Kidney (tissue), 14 donors: ENCODE measurements around the gene ACTA2. TPM values are rescaled to one million over a fixed set of nuclear protein-coding genes. Genes with fewer than 3 reads are reported as not detected.

Experiments used
- DNase-seq, 5 donors: peaks; one replicate each; pipeline ENCODE4 v3.0.0-alpha.2; 2013 to 2020
- FAIRE-seq: peaks from 2 replicates; lab custom pipeline; 2012; peaks lifted over from hg19 to GRCh38; lab: Jason Lieb, UNC
- H3K27ac ChIP-seq, 2 donors: one replicate each; pipeline ENCODE4 v1.7.0; 2013; ENCODE audit warnings: low read depth in 2 of 2, low read length in 2 of 2, inconsistent platforms in 1 of 2
- H3K27me3 ChIP-seq: one replicate; pipeline ENCODE4 v1.7.1; 2013; ENCODE audit warnings: low read length, inconsistent platforms; ENCODE audit not compliant: control insufficient read depth, insufficient read depth
- H3K36me3 ChIP-seq, 3 donors: one replicate each; pipeline versions ENCODE4 v1.7.0 to v1.7.1; 2013; ENCODE audit warnings: low read length in 3 of 3, control low read depth in 1 of 3, inconsistent platforms in 1 of 3; ENCODE audit not compliant: insufficient read depth in 3 of 3, control insufficient read depth in 2 of 3
- H3K4me1 ChIP-seq, 3 donors: one replicate each; pipeline versions ENCODE4 v1.7.0 to v1.7.1; 2013; ENCODE audit warnings: low read length in 3 of 3, inconsistent platforms in 1 of 3, low read depth in 1 of 3; ENCODE audit not compliant: control insufficient read depth in 2 of 3, insufficient read depth in 2 of 3
- H3K4me3 ChIP-seq, 3 donors: one replicate each; pipeline versions ENCODE4 v1.7.0 to v1.8.1; 2013; ENCODE audit warnings: low read length in 3 of 3, control low read depth in 1 of 3, inconsistent platforms in 1 of 3
- H3K9ac ChIP-seq, 3 donors: one replicate each; pipeline versions ENCODE4 v1.7.0 to v1.7.1; 2013; ENCODE audit warnings: low read length in 3 of 3, control low read depth in 1 of 3, inconsistent platforms in 1 of 3
- H3K9me3 ChIP-seq, 3 donors: one replicate each; pipeline versions ENCODE4 v1.7.0 to v1.7.1; 2013; ENCODE audit warnings: low read length in 3 of 3, control low read depth in 1 of 3, inconsistent platforms in 1 of 3; ENCODE audit not compliant: control insufficient read depth in 2 of 3, insufficient read depth in 1 of 3
- intact Hi-C: fragments of 100-400 bp; cut with DNase I; formaldehyde crosslinking; loops from one replicate; pipeline ENCODE4 v1.11.1; 2022
- polyA plus RNA-seq: library from polyadenylated mRNA; stranded (reverse); fragments of 350-450 nt; fragmentation: Illumina TruSeq; extraction: RNeasy Lipid Tissue Mini Kit (QIAGEN cat#74804); gene quantifications from one replicate; pipeline ENCODE4 v1.2.3, GENCODE V29; 2014; ENCODE audit warnings: low read depth, low replicate concordance; ENCODE audit not compliant: insufficient read depth
- total RNA-seq: library from RNA; stranded (reverse); fragmentation: NEBNext Ultra II Directional; extraction: Animal tissue kit (Norgen Biotek cat#: 25700); gene quantifications from one replicate; pipeline ENCODE4 v1.2.1, GENCODE V29; 2021
- TF ChIP-seq, protein P1 (sequence below): IDR thresholded peaks from 3 replicates; pipeline ENCODE4 v1.5.1; 2012; ENCODE audit warnings: mild to moderate bottlenecking, moderate library complexity, borderline replicate concordance; ENCODE audit not compliant: insufficient read depth; ENCODE audit errors: extremely low read depth
- donor health status: control.
- donor health status: control.
- donor health status: control.
- donor health status: control.
- donor health status: control.
- donor health status: DM: yes; HTN: yes; CAD: no.
- donor health status: Normal renal cell carcinoma (clear cell type).

Gene ACTA2
- total and polyA plus RNA-seq, 2 donors from 2014 or later: 378 to 471 TPM

DNA sequence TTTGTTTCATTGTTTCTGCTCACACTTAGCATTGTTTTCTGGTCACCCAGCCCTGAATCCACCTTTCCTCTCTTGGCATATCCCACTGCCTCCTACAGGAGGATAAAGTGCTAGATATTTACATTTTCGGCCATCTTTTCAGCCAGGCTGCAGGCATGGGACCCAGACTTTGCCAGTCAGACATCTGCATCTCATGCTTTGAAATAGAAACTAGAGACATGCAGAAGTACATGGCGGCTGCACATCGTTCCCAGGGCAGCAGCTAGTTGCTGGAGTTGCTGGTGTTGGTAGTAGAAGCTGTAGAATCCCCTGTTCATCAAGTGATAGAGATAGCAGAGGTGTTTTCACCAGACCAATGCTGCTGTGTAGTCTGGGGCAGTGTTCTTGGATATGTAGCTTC is 53.8 kb downstream of the ACTA2 start:
- TF ChIP-seq, protein P1, sequence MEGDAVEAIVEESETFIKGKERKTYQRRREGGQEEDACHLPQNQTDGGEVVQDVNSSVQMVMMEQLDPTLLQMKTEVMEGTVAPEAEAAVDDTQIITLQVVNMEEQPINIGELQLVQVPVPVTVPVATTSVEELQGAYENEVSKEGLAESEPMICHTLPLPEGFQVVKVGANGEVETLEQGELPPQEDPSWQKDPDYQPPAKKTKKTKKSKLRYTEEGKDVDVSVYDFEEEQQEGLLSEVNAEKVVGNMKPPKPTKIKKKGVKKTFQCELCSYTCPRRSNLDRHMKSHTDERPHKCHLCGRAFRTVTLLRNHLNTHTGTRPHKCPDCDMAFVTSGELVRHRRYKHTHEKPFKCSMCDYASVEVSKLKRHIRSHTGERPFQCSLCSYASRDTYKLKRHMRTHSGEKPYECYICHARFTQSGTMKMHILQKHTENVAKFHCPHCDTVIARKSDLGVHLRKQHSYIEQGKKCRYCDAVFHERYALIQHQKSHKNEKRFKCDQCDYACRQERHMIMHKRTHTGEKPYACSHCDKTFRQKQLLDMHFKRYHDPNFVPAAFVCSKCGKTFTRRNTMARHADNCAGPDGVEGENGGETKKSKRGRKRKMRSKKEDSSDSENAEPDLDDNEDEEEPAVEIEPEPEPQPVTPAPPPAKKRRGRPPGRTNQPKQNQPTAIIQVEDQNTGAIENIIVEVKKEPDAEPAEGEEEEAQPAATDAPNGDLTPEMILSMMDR: no peak
- no peak for FAIRE-seq
- H3K4me1 ChIP-seq: peaks cover 0 to 6% (median 0%) of the 10 kb centered on the region in 3 donors

DNA sequence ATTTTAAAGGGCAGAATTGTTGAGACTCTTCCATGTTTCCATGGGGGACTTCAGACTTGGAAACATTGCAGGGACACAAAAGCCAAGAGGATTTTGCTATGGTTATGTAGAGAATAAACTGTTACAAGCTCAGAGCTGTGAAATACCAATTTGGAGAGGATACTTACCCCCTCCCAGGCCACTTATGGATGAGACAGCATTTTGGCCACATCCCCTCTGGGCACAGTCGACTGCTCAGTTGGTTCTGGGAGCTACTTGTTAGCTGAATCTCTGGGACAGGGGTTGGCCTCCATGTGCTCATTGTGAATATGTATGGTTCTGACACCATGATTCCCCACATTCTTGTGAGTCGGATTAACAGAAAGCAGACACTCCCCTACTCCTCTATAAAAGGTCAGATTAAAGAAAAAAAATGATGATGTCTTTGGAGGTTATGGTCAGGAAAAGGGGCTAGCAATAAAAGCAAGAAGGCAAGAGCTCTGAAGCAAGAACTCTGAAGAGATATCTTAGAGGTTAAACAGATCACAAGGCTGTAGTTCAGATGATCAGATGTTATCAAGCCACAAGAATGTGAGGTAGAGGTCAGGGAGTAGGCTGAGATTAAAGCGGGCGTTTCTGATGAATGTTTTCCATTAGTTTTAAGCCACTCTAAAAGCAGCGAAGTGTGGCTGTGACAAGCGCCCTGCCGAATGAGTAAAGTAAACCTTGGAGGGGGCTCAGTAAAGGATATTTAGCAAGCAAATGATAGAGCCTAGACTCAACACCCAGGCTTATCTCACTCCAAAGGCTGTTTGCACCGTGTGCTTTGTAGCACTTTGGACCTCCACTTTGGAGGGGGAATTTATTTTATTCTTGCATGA is 55.3 kb downstream of the ACTA2 start:
- no peaks in the 10 kb centered on the region for H3K36me3 ChIP-seq
- no peaks in the 10 kb centered on the region for H3K27me3 ChIP-seq
- DNase-seq: peak in 3 of 5 donors; percentile 17 to 59 (median 46)
- H3K4me3 ChIP-seq: no peak overlapping the region
- H3K9ac ChIP-seq: no peak overlapping the region
- H3K4me1 ChIP-seq: peaks cover 0 to 6% (median 0%) of the 10 kb centered on the region in 3 donors
- FAIRE-seq: no peak
- TF ChIP-seq, protein P1: no peak
- H3K9me3 ChIP-seq: no peaks in the 10 kb centered on the region
- intact Hi-C loops: no loop called here
- H3K27ac ChIP-seq: peak overlapping the region in 1 of 2 donors; percentile 33

More for the DNA sequence above, 53.8 kb downstream of the ACTA2 start:
- H3K36me3 ChIP-seq: no peaks in the 10 kb centered on the region
- no peak overlapping the region for H3K4me3 ChIP-seq
- H3K27me3 ChIP-seq: no peaks in the 10 kb centered on the region
- H3K9me3 ChIP-seq: no peaks in the 10 kb centered on the region
- intact Hi-C loops: no loop called here
- H3K27ac ChIP-seq: no peak overlapping the region
- DNase-seq: no peak
- no peak overlapping the region for H3K9ac ChIP-seq

DNA sequence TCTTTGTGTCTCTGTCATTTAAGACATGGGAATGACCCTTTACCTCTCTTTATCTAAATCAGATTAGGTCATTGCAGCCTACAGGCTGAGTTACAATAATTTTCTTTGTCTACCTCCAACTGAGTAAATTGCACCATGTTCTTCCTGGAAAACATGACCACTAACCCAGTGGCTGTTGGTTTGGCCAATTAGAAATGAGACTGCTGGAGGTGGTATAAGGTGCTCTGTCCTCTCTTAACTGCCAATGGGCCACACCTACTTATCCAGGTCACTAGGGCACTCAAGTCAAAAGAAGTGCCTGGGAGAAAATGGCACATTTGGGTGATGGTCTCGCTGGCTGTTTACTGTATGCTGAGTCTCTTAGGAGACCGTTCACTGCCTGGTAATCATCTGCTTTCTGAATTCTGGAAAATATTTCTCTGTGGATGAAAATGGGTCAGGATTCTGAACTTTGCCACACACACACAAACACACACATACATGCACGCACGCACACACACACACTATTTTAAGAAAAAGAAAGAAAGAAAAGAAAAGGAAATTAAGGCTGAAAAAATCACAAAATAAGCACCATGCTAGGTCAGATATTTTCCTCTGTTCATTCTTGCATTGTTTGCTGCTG is 56.1 kb downstream of the ACTA2 start:
- intact Hi-C loops: no loop called here
- TF ChIP-seq, protein P1: no peak
- H3K27me3 ChIP-seq: no peaks in the 10 kb centered on the region
- no peak overlapping the region for H3K9ac ChIP-seq
- H3K27ac ChIP-seq: peak overlapping the region in 1 of 2 donors; percentile 33
- no peak overlapping the region for H3K4me3 ChIP-seq
- peaks cover 0 to 4% (median 0%) of the 10 kb centered on the region in 3 donors for H3K4me1 ChIP-seq
- FAIRE-seq (no peak), DNase-seq (no peak)
- no peaks in the 10 kb centered on the region for H3K36me3 ChIP-seq
- no peaks in the 10 kb centered on the region for H3K9me3 ChIP-seq
